ENCODE measurements around the gene SLC6A3.
A peak's percentile ranks its signal among the peaks of the same experiment; 100 is the strongest.

The SLC6A3 gene

DNA sequence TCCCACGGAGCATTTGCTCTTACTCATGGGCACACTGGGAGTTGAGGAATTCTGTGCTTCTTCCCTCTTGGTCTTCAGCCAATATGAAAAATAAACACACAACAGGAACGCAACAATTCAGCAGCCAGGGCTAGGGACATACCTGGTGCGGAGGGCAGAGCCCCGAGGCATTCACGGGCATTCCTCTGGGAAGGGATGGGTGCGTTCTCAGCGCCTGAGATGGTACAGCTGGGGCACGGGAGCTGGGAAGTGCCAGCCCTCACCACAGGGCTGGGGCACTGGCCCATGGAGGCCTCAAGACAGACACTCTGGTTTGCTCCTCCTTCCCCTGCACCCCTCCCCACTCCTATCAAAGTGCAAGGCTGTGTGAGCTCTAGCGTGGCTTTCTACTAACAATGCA is 2.1 kb downstream of the SLC6A3 start:
- FAIRE-seq (peak; percentile 26), DNase-seq (ENCODE audit: insufficient read length, low spot score) (no peak)

DNA sequence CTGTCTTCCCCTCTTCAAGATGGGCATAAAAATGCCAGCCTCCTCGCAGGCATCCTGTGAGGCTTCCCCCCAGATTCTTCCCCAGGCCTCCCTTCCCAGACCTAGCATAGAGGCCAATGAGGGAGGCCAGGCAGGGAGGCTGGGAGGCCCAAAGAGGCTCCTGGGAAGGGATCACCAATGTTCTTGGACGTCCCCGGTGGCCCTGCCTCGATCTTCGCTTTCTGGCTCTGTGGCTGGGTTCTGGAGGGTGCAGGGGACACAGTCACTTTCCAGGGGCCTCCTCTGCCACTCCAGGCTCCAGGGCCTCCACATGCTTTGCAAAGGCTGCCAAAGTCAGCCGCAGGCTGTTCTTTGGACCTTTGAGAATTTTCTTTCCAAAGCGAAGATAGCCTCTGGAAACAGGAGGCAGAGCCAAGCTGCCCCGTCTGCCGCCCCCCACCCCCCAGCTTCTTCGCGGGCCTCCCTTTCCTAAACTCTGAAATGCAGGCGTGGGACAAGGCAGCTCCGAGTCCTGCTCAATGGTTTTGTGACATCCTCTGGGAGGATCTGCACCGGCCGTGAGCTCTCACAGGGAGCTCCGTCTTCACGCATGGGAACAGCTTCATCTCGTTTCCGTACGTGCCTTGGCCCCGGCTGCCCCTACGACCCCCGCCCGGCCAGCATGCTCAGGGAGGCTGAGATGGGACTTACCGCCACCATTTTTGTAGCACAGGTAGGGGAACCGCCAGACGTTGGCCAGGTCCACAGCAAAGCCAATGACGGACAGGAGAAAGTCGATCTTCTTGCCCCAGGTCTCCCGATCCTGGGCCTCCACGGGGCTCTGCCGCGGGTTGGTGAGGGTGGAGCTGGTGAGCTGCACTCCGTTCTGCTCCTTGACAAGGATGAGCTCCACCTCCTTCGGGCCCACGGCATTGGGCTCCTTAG is 2.8 kb downstream of the SLC6A3 start:
- FAIRE-seq (no peak), DNase-seq (ENCODE audit: insufficient read length, low spot score) (no peak)

DNA sequence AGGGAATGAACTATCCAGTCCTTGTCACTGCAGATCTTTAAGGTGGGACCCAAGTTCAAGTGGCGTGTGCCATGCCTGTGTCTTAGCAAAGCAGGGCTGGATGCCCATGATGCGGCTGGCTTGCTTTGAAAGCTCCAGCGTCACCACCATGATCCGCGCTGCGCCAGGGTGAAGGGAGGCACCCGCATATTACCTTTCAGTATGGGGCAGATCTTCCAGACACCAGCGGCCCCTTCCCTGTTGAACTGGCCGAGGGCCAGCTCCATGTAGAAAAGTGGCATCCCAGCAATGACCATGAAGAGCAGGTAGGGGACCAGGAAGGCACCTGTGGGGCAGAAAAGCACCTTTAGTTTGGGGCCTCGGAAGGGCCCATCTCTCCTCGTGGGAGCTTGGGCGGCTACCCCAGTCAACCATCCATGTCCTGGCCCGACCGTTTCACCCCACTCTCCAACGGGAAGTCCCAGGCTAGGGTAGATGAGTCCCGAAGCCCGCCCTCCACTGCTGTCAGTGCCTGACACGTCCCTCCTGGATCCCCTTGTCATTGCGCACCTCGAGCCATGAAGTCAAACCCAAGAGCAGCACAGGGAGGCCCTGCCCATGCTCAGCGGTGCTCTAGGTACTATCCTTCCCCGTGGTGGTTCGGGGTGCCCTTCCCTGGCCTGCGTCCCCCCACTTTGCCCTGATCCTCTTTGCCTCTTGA is 3.9 kb downstream of the SLC6A3 start:
- DNase-seq (ENCODE audit: insufficient read length, low spot score): no peak
- no peak for FAIRE-seq

DNA sequence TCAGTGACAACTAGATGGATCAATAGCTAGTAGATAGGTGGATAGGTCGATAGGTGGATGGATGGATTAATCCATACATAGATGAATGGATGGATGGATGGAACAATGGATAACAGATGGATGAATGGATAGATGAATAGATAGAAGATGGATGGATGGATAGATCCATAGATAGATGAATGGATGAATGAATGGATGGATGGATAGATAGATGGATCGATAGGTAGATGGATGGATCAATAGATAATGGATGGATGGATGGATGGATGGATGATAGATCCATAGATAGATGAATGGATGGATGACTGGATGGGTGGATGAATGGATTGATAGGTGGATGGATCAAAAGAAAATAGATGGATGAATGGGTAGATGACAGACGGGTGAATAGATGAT is 5.1 kb downstream of the SLC6A3 start:
- FAIRE-seq (no peak), DNase-seq (ENCODE audit: insufficient read length, low spot score) (no peak)

DNA sequence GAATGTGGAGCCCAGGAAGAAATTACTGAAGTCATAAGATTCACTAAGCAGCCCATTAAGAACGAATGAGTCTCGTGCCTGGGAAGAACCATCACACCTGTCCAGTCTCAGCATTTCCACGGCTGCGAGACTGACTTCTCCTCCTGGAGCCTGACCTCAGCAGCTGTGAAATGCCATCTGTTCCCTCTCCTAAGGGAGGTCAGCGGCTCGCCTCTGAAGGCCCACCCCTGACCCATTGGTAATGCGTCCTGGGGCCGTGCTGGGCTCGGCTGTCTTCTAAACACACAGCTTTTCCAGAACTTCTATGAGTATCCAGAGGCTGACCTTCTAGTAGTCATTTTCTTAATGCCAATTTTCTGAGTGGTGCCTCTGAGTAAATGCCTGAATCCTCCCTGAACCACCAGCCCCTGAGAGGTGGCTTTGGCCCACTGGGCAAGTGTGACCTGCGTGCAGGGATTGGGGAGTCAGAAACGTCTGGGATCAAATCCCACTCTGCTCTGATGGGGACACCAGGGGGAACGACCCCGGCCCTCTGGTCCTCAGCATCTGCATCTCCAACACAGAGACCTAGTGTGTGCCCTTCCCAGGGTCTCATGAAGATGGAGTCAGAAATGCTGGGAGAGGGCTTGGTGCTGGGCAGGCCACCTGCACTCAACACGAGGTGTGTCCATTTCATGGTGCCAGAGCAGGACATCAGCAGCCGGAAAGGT is 5.7 kb downstream of the SLC6A3 start:
- DNase-seq (ENCODE audit: insufficient read length, low spot score): no peak
- peak; percentile 48 for FAIRE-seq

DNA sequence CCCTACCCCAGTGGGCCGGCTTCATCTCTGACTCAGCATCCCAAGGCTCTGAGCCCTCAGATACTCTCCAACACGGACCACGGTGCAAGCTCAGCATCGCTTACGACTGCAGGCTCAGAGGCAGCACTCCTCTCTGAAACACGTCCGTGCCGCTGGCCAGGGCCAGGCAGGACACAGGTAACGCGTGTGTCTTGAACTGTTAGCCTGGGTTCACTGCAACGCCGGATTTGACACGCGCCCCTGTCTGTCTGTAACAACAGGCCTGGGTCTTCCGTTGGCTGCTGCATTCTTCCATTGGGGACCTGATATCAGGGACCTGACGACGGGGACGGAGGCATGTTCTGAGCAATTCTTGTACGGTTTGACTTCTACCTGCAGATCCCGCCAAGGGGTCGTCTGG is 6.4 kb downstream of the SLC6A3 start:
- FAIRE-seq: peak; percentile 38

DNA sequence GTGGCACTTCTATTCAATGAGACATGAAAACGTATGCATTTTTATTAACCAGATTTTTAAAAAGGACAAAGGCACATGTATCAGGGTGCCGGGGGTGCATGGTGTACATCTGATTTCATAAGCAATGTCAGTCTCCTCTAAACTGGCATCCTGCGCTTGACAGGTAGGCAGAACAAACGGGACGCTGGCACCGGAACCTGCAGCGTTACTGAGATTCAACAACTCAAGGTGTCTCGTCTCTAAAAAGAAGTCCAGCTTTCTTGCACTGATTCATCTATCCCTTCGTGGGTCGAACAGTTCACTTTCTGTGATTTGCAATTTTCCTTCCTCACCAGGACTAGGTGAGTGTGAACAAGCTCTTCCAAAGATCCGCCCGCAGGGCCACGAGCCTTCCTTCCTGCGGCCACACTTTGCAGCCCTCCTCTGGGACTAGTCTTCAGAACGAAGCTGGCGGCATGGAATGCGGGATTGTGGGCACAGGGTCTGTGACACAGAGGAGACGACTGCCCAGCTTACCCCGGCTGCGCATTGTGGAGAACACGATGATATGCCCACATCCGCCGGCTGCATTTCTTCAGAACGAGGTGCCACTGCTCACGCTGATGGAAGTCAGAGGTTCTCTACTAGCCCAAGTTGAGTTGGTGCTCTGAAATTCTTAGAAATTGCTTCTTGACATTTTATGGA is 7.2 kb downstream of the SLC6A3 start:
- no peak for DNase-seq (ENCODE audit: insufficient read length, low spot score)
- no peak for FAIRE-seq

More for the DNA sequence above, 6.4 kb downstream of the SLC6A3 start:
- DNase-seq (ENCODE audit: insufficient read length, low spot score): no peak

DNA sequence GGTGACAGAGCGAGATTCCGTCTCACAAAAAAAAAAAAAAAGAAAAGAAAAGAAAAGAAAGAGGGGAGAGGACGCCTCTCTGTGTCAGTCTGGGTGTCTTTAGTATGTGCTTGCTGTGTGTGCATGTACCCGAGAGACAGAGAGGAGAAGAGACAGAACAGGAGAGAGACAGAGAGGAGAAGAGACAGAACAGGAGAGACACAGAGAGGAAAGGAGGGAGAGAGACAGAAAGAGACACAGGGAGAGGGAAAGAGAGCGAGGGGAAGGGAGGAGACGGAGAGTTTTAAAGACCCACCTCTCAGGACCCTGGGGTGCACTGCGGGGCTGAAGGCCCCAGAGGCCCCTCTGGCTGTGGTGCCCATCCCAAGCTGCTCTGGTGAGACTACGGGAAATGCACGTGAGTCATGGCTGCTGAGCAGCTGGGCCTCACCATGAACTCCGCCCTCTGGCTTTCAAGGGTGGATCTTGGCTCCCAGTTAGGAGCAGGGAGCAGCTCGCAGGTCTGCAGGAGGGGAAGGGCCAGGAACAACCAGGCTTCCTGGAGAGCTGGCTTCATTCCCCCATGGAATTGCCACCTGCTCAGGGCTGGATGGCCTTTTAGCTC is 7.9 kb downstream of the SLC6A3 start:
- peak; percentile 81 for FAIRE-seq
- DNase-seq (ENCODE audit: insufficient read length, low spot score): peak; percentile 83

DNA sequence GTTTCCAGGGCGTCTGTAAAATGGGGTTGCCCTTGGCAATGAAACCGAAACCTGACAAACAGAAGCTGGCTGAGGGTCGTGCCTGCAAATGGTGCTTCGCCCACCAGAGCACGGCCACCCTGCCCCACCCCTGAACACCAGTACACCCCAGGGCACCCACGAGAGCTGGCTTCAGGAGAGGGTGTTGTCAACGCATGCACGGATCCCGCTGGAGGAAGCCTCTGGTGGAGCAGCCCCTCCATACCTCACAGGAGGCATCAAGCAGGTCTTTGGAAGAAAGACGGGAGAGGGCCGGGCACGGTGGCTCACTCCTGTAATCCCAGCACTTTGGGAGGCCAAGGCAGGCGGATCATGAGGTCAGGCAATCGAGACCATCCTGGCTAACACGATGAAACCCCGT is 8.6 kb downstream of the SLC6A3 start:
- no peak for FAIRE-seq
- DNase-seq (ENCODE audit: insufficient read length, low spot score): no peak

DNA sequence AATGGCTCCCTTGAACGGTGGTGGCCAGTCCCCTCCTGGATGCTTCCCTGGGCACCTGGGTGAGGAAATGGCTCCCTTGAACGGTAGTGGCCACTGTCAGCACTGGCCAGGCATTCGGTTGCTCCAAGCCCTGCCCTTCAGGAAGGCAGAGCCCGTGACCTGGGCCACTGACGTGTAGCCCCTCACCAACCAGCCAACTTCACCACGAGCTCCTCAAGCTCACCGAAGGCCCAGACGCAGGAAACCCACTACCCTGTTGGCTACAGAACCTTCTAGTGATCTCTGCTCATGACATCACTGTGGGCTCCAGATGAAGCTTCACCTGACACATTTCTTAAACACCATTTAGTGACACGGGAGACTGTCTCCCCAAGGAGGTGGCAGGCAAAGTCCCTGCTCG is 9.2 kb downstream of the SLC6A3 start:
- FAIRE-seq: no peak
- DNase-seq (ENCODE audit: insufficient read length, low spot score): no peak

DNA sequence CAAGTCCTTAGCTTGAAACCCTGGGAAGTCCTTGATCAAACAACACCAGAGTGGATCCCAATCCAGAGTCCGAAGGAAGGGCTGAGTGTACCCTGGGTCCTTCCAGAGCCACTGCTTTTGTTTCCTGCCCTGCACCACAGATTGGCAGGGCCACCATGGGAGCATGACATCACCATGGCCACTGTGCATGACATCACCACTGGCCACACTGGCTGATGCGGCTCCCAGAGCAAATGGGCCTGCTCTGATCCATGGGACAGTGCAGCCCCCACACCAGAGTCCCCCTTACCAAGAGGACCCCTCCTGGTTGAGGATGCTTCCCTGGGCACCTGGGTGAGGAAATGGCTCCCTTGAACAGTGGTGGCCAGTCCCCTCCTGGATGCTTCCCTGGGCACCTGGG is 9.9 kb downstream of the SLC6A3 start:
- FAIRE-seq (no peak), DNase-seq (ENCODE audit: insufficient read length, low spot score) (no peak)

DNA sequence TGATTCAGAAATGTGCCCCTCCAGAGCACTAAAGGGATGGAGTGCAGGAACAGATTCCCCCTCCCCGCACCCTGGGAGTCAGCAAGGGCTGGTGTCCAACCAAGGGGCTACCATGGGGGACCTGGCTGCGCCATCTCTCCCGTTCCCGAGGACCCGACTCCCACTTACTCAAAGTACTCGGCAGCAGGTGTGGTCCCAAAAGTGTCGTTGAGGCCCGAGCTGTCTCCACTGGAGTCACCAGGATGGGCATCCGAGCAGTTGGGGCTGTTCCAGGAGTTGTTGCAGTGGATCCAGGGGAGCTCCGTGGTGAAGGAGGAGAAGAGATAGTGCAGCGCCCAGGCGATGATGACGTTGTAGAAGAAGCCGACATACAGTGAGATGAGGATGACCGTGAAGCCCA is 12.9 kb downstream of the SLC6A3 start:
- FAIRE-seq (no peak), DNase-seq (ENCODE audit: insufficient read length, low spot score) (no peak)

DNA sequence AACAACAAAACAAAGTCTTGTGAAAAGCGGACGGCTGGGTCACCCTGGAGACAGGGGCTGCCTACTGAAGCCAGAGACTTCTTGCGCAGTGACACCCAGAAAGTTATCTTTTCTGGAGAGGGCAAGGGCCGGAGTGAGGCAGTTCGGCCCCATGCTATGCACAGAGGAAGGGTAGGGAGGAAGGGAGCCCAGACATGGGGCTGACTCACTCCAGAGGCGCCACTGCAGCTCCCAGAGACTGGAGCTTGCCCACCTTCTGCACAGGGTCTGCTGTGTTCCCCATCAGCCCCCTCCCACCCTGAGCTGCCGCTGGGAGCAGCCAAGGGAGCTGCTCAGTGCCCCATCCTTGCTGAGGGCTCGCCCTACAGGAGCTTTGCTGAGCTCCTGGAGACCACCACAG is 13.3 kb downstream of the SLC6A3 start:
- FAIRE-seq: no peak

DNA sequence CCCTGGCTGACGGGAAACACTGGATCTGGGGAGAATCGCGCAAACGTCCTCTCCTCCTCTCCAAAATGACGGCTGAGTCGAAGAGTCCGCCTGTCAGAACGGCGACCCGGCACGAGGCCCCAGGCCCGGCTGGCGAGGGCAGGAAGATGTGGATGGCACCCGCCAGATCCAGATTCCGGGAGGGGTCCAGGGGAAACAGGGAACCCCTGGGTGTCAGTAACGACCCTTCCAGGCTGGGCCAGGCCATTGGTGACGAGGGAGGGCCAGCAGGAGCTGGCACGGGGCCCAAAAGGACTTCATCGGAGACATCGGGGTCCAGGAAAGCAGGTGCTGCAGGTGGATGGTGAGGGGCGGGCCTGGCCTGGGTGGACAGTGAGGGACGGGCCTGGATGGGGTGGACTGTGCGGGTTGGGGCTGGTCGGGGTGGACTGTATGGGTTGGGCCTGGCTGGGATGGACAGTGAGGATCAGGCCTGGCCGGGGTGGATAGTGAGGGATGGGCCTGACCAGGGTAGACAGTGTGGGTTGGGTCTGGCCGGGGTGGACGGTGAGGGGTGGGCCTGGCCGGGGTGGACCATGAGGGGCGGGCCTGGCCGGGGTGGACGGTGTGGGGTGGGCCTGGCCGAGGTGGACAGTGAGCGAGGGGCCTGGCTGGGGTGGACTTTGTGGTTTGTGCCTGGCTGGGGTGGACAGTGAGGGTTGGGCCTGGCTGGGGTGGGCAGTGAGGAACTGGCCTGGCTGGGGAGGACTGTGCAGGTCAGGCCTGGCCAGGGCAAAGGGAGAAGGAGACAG is 14.0 kb downstream of the SLC6A3 start:
- DNase-seq (ENCODE audit: insufficient read length, low spot score): no peak
- no peak for FAIRE-seq

More for the DNA sequence above, 13.3 kb downstream of the SLC6A3 start:
- DNase-seq (ENCODE audit: insufficient read length, low spot score): no peak

DNA sequence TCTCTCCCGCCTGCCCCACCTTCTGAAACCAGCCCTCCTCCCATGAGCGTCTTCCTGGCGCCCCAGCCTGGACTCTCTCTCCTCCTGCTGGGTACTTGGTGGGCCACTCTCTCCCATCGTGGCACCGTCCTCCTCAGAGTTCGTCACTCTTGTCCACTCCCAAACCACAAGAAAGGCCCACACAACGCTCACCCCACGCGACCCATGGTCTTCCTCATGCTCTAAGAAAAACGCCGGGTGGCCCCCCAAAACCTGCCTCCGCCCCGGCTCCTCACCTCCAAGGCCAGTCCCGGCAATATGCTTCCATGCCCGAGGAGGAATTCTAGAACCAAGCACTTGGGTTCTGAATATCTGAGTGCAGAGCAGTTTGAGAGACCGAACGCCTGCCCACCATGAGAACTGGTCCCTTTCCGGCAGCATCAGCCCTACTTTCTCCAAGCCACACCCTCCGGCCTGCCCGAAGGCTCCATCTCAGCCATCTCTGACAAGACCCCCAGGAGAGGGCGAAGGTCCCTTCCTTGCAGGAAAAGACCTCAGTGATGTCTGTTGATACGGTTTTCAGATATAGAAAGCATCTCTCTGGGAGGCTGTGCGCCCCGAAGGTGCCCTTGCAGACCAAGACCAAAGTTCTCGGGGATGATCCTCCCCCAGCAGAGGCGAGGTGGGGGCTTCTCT is 15.0 kb downstream of the SLC6A3 start:
- FAIRE-seq (no peak), DNase-seq (ENCODE audit: insufficient read length, low spot score) (no peak)

DNA sequence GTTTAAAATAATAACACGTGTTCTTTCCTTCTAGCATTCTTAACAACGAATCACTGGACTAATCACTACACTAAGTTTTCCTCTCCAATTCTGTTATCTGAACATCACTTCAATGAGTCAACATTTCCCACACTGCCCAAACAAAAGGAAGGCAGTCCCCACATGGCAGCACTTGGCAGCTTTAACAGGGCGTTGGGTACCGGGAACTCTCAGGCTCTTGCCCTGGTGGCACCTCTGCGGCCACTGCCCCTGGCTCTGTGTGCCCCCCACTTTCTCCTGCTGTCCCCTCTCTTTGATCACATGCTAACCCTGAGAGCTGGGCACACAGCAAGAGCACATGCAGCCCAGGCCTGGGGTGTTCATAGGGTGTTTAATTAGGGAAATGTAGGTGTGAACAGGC is 15.7 kb downstream of the SLC6A3 start:
- no peak for DNase-seq (ENCODE audit: insufficient read length, low spot score)
- FAIRE-seq: no peak

DNA sequence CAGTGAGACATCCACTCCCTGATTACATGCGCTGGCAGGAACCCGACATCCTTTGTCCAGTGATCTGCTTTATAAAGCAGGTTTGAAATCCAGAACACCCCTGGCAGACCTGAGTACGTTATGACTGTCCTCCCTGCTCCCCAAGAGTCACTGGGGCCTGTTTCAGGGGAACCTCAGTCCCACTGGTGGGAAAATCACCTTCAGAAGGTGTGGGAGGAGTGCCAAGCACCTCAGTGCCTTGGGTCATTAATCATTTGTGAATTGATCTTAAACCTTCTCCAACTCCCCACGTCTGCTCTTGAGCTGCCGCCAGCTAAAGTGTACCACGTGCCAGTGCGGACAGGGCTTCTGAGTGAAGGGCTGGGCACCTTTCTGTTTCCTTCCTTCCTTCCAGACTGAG is 16.2 kb downstream of the SLC6A3 start:
- DNase-seq (ENCODE audit: insufficient read length, low spot score) (no peak), FAIRE-seq (no peak)

DNA sequence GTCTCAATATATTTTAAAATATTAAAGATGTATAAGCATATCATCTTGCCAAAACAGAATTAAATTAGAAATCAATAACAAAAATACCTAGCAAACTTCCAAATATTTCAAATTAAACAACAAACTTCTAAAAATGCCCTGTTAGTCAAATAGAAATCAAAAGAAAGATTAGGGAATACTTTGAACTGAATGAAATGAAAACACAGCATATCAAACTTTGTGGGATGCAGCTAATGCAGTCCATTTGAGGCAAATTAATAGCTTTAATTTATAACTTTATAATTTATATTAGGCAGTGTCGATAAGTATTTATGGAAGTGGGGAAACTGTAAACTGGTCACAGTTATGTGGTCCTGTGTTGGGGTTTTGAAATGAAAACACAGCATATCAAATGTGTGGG is 17.1 kb downstream of the SLC6A3 start:
- no peak for DNase-seq (ENCODE audit: insufficient read length, low spot score)
- no peak for FAIRE-seq

DNA sequence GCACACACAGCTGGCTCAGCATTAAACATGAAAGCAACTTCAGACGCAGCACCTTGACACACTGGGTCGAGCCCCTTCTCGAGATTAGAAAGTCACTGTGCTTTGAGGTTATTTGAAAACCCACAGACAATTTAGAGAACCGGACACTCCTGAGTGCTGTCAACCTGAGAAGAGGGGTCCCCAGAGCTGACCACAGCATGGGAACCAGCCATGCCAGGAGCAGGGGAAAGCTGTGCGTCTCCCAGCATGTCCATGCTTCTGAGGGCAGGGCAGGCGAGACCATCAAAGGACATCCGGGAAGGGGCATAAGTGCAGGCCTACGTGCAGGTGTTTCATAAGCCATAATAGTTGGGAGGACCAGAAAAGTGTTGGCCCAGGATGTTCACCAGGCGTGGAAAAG is 20.5 kb downstream of the SLC6A3 start:
- DNase-seq (ENCODE audit: insufficient read length, low spot score): no peak
- no peak for FAIRE-seq

Measured in HTR-8/SVneo (cell line).